Right lobe of liver (tissue), 4 donors: Measurements from ENCODE around the gene NADSYN1.

Source experiments
- CTCF ChIP-seq, 4 donors: fragments of 200-600 bp in 3 of 4; fragments of 450-650 bp in 1 of 4; IDR thresholded peaks; one replicate each; pipeline versions ENCODE4 v1.5.1 to v1.8.0; 2016 to 2022; ENCODE audit warnings: antibody characterized with exemption in 4 of 4, mild to moderate bottlenecking in 2 of 4
- POLR2A ChIP-seq: fragments of 450-650 bp; IDR thresholded peaks from one replicate; pipeline ENCODE4 v1.6.1; 2017; ENCODE audit warnings: antibody characterized with exemption, mild to moderate bottlenecking
- donor health status: DM: no; HTN: no; CAD: no.
- donor health status: DM: no; HTN: no; CAD: no.
- donor health status: DM: no; HTN: yes; CAD: no.

DNA sequence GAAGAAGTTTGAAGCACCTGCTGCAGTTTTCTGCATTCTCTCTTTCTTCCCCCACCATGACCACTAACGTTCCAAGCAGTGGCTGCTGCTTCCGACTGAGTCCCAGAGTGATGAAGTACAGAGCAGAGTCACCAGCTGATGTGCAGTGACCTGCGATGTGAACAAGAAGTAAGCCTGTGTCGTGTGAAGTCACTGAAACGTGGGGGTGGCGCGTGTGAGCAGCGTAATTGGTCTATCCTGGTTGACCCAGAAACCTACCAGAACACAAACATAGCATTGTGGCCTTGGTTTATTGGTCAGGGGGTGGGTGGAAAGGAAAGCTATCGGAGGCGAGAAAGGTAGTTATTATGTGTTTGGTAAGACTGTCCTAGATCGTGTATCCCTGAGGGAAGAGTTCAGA, 77.6 kb downstream of the NADSYN1 start:
- TF ChIP-seq CTCF (IDR thresholded peaks at IDR 0.05) (no peak), POLR2A (peak; percentile 30)
